Measurements from ENCODE around the gene EEF1A1. TPM values are rescaled to one million over a fixed set of nuclear protein-coding genes. Genes with fewer than 3 reads are reported as not detected.

The EEF1A1 gene
- total and polyA plus RNA-seq, 2 of the 4 experiments (the other 2 are of a cell fraction) = 14,757 to 30,152 TPM

GRCh38 chr6:73491377-73491776 lies 29.5 kb downstream of the EEF1A1 start:
- H4K8ac ChIP-seq (ENCODE audit: low read depth in 2 of 2, low read length in 2 of 2) = no peak overlapping the region
- H4K20me1 ChIP-seq (ENCODE audit: insufficient read depth, low read length) = no peaks in the 10 kb centered on the region
- no peak overlapping the region for H2BK15ac ChIP-seq (ENCODE audit: low read depth, low read length)
- H3K14ac ChIP-seq (replicated peaks; ENCODE audit: low read depth, low read length) = no peak overlapping the region
- no peak overlapping the region for H3K56ac ChIP-seq (ENCODE audit: extremely low read depth, insufficient read depth, low read length)
- H3K9me3 ChIP-seq (ENCODE audit: control insufficient read depth, insufficient read depth, low read length) = no peaks in the 10 kb centered on the region
- H3K79me1 ChIP-seq (ENCODE audit: low read depth in 1 of 2, low read length in 2 of 2) = peaks cover 0 to 7% of the 10 kb centered on the region in 2 experiments; a peak in 2 of 4 replicates
- ChIA-PET CTCF (interaction anchor here (0.7 to 1.1 kb wide), 2 partner anchors 10 to 68 kb away, joined by 3 read pairs; no protein-coding TSS in a partner anchor), POLR2A (ENCODE audit: unreplicated experiment) (no interaction called here)
- H3K4me2 ChIP-seq (ENCODE audit: low read depth, low read length) = no peak overlapping the region
- DNase-seq (peak; percentile 50), ATAC-seq (ENCODE audit: low read depth) (peak; percentile 64)
- TF ChIP-seq MXI1 (IDR thresholded peaks at IDR 0.05; ENCODE audit: borderline replicate concordance, low read depth, low read length) (no peak), RCOR1 (IDR thresholded peaks at IDR 0.05; ENCODE audit: insufficient replicate concordance, low read length) (no peak), NFE2L2 (IDR thresholded peaks at IDR 0.05; ENCODE audit: low read depth, low read length) (no peak)
- no peak overlapping the region for H3K4ac ChIP-seq (ENCODE audit: low read depth, low read length)
- H2AK5ac ChIP-seq (ENCODE audit: low read depth, low read length) = no peak overlapping the region
- in situ Hi-C loops (cut with MboI; ENCODE audit: low sequenced_read_pairs) = no loop called here
- no peak overlapping the region for H4K91ac ChIP-seq (ENCODE audit: insufficient read depth, low read depth, low read length)
- H3K9ac ChIP-seq (ENCODE audit: low read depth, low read length) = no peak overlapping the region
- H2BK20ac ChIP-seq (ENCODE audit: low read depth, low read length) = no peak overlapping the region
- intact Hi-C loops (cut with micrococcal nuclease) = no loop called here
- dilution Hi-C loops (cut with HindIII; ENCODE audit: low sequenced_read_pairs, unreplicated experiment) = loop anchor here (10.0 kb wide), 1 partner anchor 113 kb away; no protein-coding TSS in a partner anchor
- H3K9me1 ChIP-seq (ENCODE audit: insufficient read depth, low read length) = no peaks in the 10 kb centered on the region
- no peak overlapping the region for H2BK120ac ChIP-seq (ENCODE audit: low read depth, low read length)
- H3K4me1 ChIP-seq (ENCODE audit: control insufficient read depth, insufficient read depth, low read length) = no peaks in the 10 kb centered on the region
- H3K27ac ChIP-seq (ENCODE audit: insufficient read depth, low read length) = no peak overlapping the region
- peaks cover 24% of the 10 kb centered on the region for H3K36me3 ChIP-seq (ENCODE audit: control insufficient read depth, insufficient read depth, low read length)
- no peak overlapping the region for H4K5ac ChIP-seq (ENCODE audit: low read depth, low read length)
- H3K23ac ChIP-seq (ENCODE audit: low read depth, low read length) = no peak overlapping the region
- no peak overlapping the region for H2BK5ac ChIP-seq (ENCODE audit: low read depth, low read length, poor library complexity, severe bottlenecking)
- BruUV-seq (replicated peaks) = no TSS peak
- H2AFZ ChIP-seq (replicated peaks; ENCODE audit: low read length, poor library complexity) = no peak overlapping the region
- no peak overlapping the region for H3K4me3 ChIP-seq (ENCODE audit: insufficient read depth, low read depth, low read length)
- H3K18ac ChIP-seq (ENCODE audit: low read depth, low read length) = no peak overlapping the region
- no peak overlapping the region for H2AK9ac ChIP-seq (replicated peaks; ENCODE audit: low read depth, low read length, poor library complexity)
- H3K27me3 ChIP-seq (ENCODE audit: control insufficient read depth, insufficient read depth, low read length) = no peaks in the 10 kb centered on the region

Data from IMR-90 (cell line).